ENCODE results near the gene C18orf63.
A peak's percentile ranks its signal among the peaks of the same experiment; 100 is the strongest.

Gene C18orf63

DNA sequence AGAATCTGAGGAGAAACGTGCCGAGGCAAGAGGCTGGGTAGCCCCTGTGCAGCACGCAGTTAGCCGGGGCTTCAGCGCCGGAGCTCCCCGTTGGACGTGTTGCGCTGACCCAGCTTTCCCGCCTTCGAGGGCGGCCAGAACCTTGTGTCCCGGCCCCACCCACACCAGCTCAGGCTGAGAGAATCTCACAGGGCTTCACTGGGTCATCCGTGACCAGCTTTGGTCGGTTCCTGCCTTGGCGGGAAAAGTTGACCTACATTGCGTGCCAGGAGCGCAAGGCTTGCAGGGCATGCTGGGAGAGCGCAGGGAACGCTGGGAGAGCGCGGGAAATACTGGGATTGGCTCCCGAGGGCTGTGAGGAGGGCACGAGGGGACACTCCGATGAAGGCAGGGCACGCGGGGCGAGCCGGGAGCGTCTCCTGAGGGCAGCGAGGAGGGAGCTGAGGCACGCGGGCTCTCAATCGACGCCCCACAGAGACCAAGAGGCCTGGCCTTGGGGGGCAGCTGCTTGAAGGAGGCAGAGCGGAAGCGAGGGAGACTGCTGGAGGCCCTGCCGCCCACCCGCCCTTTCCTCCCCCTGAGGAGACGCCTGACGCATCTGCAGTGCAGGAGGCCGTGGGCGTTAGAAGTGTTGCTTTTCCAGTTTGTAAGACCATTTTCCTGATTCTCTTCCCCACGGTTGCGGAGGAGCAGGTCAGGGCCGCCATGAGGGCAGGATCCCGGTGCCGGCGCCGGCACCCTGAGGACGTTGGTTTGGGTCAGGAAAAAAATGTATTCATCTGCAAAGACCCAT, at the start of gene C18orf63:
C18orf63 (plus strand) TSS at position 376 of the 793 bp plus-strand sequence. CDS start 2,027 bp downstream, outside the sequence.
- TF ChIP-seq, protein P1, sequence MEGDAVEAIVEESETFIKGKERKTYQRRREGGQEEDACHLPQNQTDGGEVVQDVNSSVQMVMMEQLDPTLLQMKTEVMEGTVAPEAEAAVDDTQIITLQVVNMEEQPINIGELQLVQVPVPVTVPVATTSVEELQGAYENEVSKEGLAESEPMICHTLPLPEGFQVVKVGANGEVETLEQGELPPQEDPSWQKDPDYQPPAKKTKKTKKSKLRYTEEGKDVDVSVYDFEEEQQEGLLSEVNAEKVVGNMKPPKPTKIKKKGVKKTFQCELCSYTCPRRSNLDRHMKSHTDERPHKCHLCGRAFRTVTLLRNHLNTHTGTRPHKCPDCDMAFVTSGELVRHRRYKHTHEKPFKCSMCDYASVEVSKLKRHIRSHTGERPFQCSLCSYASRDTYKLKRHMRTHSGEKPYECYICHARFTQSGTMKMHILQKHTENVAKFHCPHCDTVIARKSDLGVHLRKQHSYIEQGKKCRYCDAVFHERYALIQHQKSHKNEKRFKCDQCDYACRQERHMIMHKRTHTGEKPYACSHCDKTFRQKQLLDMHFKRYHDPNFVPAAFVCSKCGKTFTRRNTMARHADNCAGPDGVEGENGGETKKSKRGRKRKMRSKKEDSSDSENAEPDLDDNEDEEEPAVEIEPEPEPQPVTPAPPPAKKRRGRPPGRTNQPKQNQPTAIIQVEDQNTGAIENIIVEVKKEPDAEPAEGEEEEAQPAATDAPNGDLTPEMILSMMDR (IDR thresholded peaks at IDR 0.05; ENCODE audit: low read depth, low read length), result no peak
- no peak within 1 kb of the TSS for H3K4me3 ChIP-seq (replicated peaks in 1 of 2; ENCODE audit: low read depth in 2 of 2, low read length in 2 of 2)
- no peak for DNase-seq (ENCODE audit: low read depth in 2 of 2)

DNA sequence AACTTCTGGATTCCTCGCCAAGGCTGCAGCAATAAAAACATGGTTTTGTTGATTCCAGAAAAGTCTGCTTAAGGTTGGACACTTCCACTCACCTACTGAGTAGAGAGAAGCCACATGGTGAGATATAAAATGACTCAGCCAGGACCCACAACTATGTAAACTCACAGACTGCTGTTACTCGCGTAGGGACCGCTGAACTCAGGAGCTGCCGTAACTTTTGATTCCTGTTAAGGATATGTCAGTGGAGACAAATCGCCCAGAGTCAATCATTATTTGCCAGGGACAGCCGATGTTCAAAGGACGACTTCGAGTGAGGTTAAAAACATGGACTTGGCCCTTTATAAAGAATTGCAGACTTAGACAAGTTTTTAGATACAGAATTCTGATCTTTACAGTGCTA, 49.5 kb upstream of the C18orf63 start:
- peak in 1 of 2 donors; percentile 33 for DNase-seq (ENCODE audit: low read depth in 2 of 2)
- no peak overlapping the region for H3K4me3 ChIP-seq (replicated peaks in 1 of 2; ENCODE audit: low read depth in 2 of 2, low read length in 2 of 2)
- TF ChIP-seq, protein P1 (IDR thresholded peaks at IDR 0.05; ENCODE audit: low read depth, low read length), result no peak

DNA sequence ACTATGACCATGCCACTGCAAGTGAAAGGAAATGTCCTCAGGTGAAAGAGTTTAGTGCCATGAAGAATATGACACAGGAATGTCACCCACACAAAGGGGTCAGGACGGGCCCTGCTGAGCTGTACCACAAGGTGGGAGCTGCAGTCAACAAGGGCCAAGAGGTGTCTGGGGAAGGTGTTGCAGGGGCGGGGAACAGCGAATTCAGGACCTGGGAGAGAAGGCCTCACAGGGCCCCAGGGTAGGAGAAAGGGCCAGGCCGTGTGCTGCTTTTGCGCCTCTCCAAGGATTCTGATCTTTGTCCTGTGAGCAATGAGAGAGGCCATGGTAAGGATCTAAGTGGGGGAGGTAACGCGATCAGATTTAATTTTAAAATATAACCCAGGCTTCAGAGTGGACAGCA, 47.5 kb upstream of the C18orf63 start:
- TF ChIP-seq, protein P1 (IDR thresholded peaks at IDR 0.05; ENCODE audit: low read depth, low read length), result no peak
- no peak for DNase-seq (ENCODE audit: low read depth in 2 of 2)
- no peak overlapping the region for H3K4me3 ChIP-seq (replicated peaks in 1 of 2; ENCODE audit: low read depth in 2 of 2, low read length in 2 of 2)

DNA sequence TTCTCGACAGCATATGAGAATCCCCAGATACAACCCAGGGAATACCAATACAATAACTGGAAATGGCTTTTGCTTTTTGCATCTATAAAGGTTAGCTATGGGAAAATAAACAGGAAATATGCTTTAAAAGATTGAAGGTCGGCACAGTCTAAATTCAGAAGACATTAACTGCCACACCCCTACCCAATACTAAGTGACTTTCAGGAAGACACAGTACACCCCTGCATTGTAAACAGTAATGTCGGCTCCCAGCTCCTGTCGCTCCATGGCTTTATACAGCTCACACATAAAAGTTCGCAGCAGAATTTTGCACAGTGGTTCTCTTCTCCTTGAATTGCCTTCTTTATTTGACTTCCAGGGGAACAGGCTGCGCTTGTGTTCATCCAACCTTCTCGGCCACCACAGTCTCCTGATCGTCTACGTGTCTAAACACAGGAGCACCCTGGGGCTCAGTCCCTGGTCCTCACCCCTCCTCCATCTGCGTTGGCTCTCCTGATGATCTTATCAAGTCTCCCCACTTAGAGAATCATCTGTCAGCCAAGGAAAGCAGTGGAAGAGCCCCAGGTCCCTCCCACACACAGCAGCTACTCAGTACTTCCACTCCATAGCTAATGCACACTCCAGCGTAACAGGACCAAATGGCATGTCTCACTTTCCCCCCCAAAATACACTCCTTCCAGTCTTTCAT, 46.6 kb upstream of the C18orf63 start:
- H3K4me3 ChIP-seq (replicated peaks in 1 of 2; ENCODE audit: low read depth in 2 of 2, low read length in 2 of 2), result no peak overlapping the region
- DNase-seq (ENCODE audit: low read depth in 2 of 2), result peak in 1 of 2 donors; percentile 44
- TF ChIP-seq, protein P1 (IDR thresholded peaks at IDR 0.05; ENCODE audit: low read depth, low read length), result no peak

DNA sequence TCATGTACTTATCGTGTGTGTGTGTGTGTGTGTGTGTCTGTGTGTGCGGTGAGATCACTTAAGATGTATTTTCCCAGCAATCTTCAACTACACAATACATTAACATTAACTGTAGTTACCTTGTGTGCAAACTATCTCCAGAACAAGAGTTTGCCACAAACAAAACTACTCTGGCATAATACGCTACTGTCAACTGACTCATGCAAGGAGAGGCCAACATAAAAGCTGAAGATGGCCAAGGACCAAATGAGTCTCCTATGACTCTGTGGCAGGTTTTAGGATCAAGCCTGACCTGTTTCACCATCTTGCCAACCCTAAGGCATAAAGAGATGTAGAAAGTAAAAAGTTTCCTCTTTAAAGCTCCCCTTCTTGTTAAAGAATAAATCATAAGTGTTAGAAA, 44.0 kb upstream of the C18orf63 start:
- DNase-seq (ENCODE audit: low read depth in 2 of 2), result peak in 1 of 2 donors; percentile 33
- no peak overlapping the region for H3K4me3 ChIP-seq (replicated peaks in 1 of 2; ENCODE audit: low read depth in 2 of 2, low read length in 2 of 2)
- TF ChIP-seq, protein P1 (IDR thresholded peaks at IDR 0.05; ENCODE audit: low read depth, low read length), result no peak

DNA sequence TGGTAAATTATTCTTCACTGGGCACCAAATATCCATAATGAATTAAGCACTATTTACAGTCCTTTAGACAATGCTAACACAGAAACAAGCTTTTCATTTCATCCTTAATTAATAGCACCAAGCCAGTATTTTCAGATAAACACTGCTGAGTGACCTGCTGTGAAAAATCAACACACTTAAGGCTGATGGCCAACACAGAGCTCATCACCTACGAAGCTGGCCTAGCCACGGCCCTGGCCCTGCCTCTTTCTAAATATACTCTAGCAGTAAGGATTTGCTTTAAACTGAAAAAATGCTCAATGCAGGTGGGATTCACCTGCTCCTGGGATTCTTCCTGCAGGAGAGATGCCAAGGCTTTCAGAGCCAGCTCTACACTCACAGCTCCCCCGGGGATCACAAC, 42.2 kb upstream of the C18orf63 start:
- TF ChIP-seq, protein P1 (IDR thresholded peaks at IDR 0.05; ENCODE audit: low read depth, low read length), result no peak
- DNase-seq (ENCODE audit: low read depth in 2 of 2), result no peak
- no peak overlapping the region for H3K4me3 ChIP-seq (replicated peaks in 1 of 2; ENCODE audit: low read depth in 2 of 2, low read length in 2 of 2)

All from cardiac fibroblast (primary cell).